Activated B cell treated with CpG ODN at 0.5 μM for 24 hours (primary cell): ENCODE data around the gene HOXD12. TPM values are rescaled to one million over a fixed set of nuclear protein-coding genes. Genes with fewer than 3 reads are reported as not detected.

Source experiments
- ATAC-seq: fragments of 200-7000 bp; cut with Tn5 transposase; one replicate; pipeline ENCODE4 v1.10.0; 2021; ENCODE audit warnings: low read depth, mild to moderate bottlenecking, moderate library complexity
- CTCF ChIA-PET: fragments of 350-600 bp; sonication (Branson Sonifier 250); formaldehyde crosslinking; loops from one replicate; lab custom pipeline; 2021; ENCODE audit warnings: antibody characterized with exemption; lab: Charles Lee
- POLR2A ChIA-PET: fragments of 350-600 bp; sonication (Branson Sonifier 250); formaldehyde crosslinking; loops from one replicate; lab custom pipeline; 2021; ENCODE audit warnings: antibody characterized with exemption; lab: Charles Lee
- DNase-seq: peaks from one replicate; pipeline ENCODE4 v3.0.0; 2022
- H3K27ac Mint-ChIP-seq: one replicate; pipeline ENCODE4 v1.8.0; 2020; ENCODE audit warnings: mixed read lengths
- H3K27me3 Mint-ChIP-seq: one replicate; pipeline ENCODE4 v1.8.0; 2021; ENCODE audit warnings: mixed read lengths
- H3K36me3 Mint-ChIP-seq: one replicate; pipeline ENCODE4 v1.8.0; 2021; ENCODE audit warnings: low read depth, mixed read lengths
- H3K4me1 Mint-ChIP-seq: one replicate; pipeline ENCODE4 v1.8.0; 2021; ENCODE audit warnings: mixed read lengths
- H3K4me3 Mint-ChIP-seq: one replicate; pipeline ENCODE4 v1.8.0; 2020; ENCODE audit warnings: mild to moderate bottlenecking, mixed read lengths
- H3K9me3 Mint-ChIP-seq: one replicate; pipeline ENCODE4 v1.8.0; 2020; ENCODE audit warnings: mixed read lengths
- intact Hi-C: fragments of 100-400 bp; cut with micrococcal nuclease; formaldehyde crosslinking; loops from one replicate; pipeline ENCODE4 v1.15.1; 2024
- total RNA-seq: library from RNA; stranded (reverse); gene quantifications from 2 replicates; pipeline ENCODE4 v1.2.3, GENCODE V29; 2022
- TF ChIP-seq, protein P1 (sequence below): fragments of 200-600 bp; IDR thresholded peaks from one replicate; pipeline ENCODE4 v1.8.0; 2022; ENCODE audit warnings: antibody characterized with exemption, mild to moderate bottlenecking

HOXD12 gene
- total RNA-seq, 1 donor from 2014 or later = not detected

DNA sequence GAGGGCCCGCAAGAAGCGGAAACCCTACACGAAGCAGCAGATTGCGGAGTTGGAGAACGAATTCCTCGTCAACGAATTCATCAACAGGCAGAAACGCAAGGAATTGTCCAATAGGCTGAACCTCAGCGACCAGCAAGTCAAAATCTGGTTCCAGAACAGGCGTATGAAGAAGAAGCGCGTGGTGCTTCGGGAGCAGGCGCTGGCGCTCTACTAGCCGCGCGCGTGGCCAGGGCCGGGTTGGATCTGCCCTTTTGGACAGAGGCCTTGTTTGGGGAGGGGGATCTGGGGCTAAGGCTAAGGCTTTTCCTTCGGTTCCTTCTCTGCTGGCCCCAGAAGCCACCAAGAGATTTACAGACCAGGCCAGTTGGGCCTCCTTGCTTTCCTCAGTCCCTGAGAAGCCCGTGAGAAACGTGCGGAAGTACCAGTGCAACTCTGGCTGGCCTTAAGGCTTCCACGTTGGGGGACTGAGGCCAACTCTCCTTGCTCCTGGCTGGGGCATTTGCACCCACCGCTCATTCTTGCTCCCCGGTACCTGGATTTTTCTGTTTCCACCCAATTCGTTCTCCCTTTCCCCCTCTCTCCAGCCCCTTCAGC is 1.0 kb downstream of the HOXD12 start:
- no peak overlapping the region for H3K4me3 Mint-ChIP-seq
- no peak overlapping the region for H3K27ac Mint-ChIP-seq

DNA sequence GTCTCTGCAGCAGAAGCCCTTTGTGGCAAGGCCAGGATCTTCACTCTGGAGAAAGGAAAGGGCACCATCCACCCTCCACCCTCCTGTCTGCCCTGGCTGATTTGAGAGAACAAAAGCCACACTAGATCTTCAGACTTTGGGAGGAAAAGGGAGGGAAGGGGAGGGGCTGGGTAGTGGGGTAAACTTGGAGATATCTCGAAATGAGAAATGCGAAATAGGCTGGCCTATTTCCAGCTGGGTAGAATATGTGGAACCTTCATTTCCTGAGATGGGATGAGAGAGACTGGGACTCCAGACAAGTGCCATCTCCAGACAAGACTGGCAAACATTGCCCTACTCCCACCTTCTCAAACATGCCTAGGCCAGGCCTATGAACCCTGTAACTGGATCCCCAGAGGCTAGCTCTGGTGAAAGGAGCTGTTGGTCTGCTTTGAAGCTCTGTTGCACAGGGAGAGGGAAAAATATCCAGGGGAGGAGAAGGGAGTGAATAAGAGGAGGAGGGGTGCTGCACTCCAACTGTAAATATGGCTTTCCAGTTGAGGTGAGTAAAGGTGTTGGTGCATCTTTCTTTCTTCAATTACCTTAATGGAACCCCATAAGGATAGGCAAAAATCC is 1.7 kb downstream of the HOXD12 start:
- Mint-ChIP-seq H3K9me3 (peaks cover 2% of the 10 kb centered on the region), H3K4me3 (no peak overlapping the region), H3K27ac (no peak overlapping the region), H3K36me3 (no peaks in the 10 kb centered on the region), H3K4me1 (peaks cover 23% of the 10 kb centered on the region), H3K27me3 (peaks cover 84% of the 10 kb centered on the region)
- ChIA-PET CTCF (no interaction called here), POLR2A (no interaction called here)
- DNase-seq (no peak), ATAC-seq (no peak)
- TF ChIP-seq, protein P1, sequence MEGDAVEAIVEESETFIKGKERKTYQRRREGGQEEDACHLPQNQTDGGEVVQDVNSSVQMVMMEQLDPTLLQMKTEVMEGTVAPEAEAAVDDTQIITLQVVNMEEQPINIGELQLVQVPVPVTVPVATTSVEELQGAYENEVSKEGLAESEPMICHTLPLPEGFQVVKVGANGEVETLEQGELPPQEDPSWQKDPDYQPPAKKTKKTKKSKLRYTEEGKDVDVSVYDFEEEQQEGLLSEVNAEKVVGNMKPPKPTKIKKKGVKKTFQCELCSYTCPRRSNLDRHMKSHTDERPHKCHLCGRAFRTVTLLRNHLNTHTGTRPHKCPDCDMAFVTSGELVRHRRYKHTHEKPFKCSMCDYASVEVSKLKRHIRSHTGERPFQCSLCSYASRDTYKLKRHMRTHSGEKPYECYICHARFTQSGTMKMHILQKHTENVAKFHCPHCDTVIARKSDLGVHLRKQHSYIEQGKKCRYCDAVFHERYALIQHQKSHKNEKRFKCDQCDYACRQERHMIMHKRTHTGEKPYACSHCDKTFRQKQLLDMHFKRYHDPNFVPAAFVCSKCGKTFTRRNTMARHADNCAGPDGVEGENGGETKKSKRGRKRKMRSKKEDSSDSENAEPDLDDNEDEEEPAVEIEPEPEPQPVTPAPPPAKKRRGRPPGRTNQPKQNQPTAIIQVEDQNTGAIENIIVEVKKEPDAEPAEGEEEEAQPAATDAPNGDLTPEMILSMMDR = no peak
- intact Hi-C loops = no loop called here

More for the DNA sequence above, 1.0 kb downstream of the HOXD12 start:
- intact Hi-C loops = no loop called here
- Mint-ChIP-seq H3K36me3 (no peaks in the 10 kb centered on the region), H3K9me3 (no peaks in the 10 kb centered on the region), H3K27me3 (peaks cover 81% of the 10 kb centered on the region), H3K4me1 (peaks cover 17% of the 10 kb centered on the region)
- POLR2A ChIA-PET = no interaction called here
- CTCF ChIA-PET = no interaction called here
- no peak for ATAC-seq
- no peak for DNase-seq
- TF ChIP-seq, protein P1 = no peak

DNA sequence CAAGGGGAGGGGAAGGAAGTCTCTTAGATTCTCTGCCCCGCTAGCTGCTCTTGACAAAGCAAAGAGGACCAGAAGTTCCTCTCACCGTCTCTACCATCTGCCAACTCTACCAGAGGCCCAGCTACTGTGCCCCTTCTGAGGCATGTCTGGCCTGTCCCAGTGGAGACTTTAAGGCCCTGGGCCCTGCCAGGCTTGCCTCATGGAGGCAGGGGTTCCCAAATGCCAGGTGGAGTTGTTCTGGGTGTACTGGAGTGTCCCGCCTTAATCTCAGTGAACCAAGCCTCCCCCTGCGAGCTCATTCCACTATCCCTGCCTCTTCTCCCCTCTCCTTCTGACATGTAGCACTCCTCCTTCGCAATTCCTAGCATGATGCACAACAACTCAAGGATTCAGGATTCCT is 2.2 kb downstream of the HOXD12 start:
- intact Hi-C loops = no loop called here
- no peak for ATAC-seq
- peaks cover 22% of the 10 kb centered on the region for H3K4me1 Mint-ChIP-seq
- TF ChIP-seq, protein P1 = no peak
- ChIA-PET POLR2A (no interaction called here), CTCF (interaction anchor here (0.6 to 1.6 kb wide), 2 partner anchors 550 to 1405 kb away, joined by 3 to 5 read pairs; no protein-coding TSS in a partner anchor)
- H3K36me3 Mint-ChIP-seq = no peaks in the 10 kb centered on the region
- H3K4me3 Mint-ChIP-seq = no peak overlapping the region
- H3K27me3 Mint-ChIP-seq = peaks cover 80% of the 10 kb centered on the region
- H3K27ac Mint-ChIP-seq = no peak overlapping the region
- DNase-seq = no peak
- H3K9me3 Mint-ChIP-seq = peaks cover 3% of the 10 kb centered on the region

DNA sequence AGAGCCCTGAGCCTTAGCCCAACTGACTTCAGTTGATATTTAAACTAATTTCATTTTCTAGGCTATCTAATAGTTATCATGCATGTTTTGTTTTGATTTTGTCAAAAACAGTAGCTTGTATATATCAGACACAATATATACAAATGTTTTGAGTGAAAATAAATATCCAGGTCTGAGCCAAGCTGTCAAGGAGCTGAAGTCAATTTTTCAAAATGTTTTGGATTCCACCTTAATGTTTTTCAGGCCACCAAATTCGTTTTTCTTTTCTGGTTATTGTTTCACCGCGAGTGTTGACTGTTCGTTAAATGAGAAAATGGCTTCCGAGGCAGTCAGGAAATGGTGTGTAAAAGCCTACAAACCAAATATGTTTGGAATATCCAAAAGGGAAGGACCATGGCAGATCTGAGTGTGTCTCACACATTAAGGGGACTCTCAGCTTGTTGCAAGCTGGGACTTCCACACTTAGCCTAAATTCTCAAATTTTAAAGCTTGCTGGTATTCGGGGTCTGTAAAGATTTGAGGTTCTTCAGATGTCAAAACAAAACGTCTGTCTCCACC is 2.8 kb downstream of the HOXD12 start:
- TF ChIP-seq, protein P1 = no peak
- DNase-seq = no peak
- Mint-ChIP-seq H3K27ac (no peak overlapping the region), H3K4me3 (no peak overlapping the region), H3K27me3 (peaks cover 81% of the 10 kb centered on the region), H3K4me1 (peaks cover 18% of the 10 kb centered on the region), H3K36me3 (no peaks in the 10 kb centered on the region), H3K9me3 (peaks cover 3% of the 10 kb centered on the region)
- ATAC-seq = no peak
- intact Hi-C loops = no loop called here
- ChIA-PET CTCF (interaction anchor here (0.6 to 1.6 kb wide), 2 partner anchors 549 to 1405 kb away, joined by 3 to 5 read pairs; no protein-coding TSS in a partner anchor), POLR2A (no interaction called here)

DNA sequence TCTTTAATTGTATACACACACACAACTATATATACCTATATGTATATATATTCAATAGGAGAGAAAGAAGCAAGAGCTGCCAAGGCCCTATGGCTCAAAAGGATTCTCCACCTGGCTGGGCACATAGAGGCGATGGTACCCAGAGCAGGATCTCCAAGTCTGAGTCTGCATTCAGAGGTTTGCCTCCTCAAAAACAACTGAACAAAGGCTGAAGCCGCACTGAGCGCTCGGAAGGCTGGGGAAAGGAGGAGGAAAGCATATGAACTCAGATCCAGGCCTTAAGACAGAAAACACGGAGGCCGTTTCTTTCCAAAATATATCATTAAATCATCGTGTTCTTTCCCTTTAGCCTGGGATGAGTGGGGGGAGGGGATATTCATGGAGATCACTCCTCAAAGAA is 3.6 kb downstream of the HOXD12 start:
- DNase-seq = no peak
- intact Hi-C loops = no loop called here
- TF ChIP-seq, protein P1 = no peak
- H3K27me3 Mint-ChIP-seq = peaks cover 75% of the 10 kb centered on the region
- H3K4me1 Mint-ChIP-seq = peaks cover 13% of the 10 kb centered on the region
- peaks cover 3% of the 10 kb centered on the region for H3K9me3 Mint-ChIP-seq
- H3K27ac Mint-ChIP-seq = no peak overlapping the region
- CTCF ChIA-PET = interaction anchor here (1.6 kb wide), 1 partner anchor 549 kb away, joined by 5 read pairs; no protein-coding TSS in a partner anchor
- ATAC-seq = no peak
- H3K36me3 Mint-ChIP-seq = no peaks in the 10 kb centered on the region
- POLR2A ChIA-PET = no interaction called here
- H3K4me3 Mint-ChIP-seq = no peak overlapping the region
